GM21390 (cell line): ENCODE results near the gene SCFD2.

Experiments
- ATAC-seq: cut with Tn5 transposase; IDR thresholded peaks from one replicate; pipeline ENCODE4 v1.9.1; 2021; ENCODE audit not compliant: unreplicated experiment

Gene SCFD2

GRCh38 chr4:52942936-52943335, 422.9 kb downstream of the SCFD2 start:
- no peak for ATAC-seq

- ATAC-seq: no peak
Measured at GRCh38 chr4:52941450-52941849, 424.4 kb downstream of the SCFD2 start.

DNA sequence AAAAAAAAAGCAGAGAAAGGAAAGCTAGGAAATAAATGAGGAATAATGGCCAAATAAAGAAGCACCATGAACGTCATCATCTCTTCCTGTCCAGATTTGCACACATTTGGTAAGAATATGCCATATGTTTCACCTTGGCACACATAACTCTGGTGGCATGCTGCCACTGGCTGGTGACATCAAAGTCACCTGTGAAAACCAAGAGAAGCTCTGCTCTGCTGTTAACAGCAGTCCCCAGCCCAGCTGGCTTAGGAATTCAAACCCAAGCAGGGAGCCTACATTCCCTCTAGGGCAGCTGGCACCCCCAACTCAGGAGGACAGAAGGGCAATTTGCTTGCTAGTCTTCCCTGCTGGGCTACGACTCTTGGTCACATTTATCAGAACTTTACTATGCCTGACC, 426.1 kb downstream of the SCFD2 start:
- no peak for ATAC-seq

- ATAC-seq: no peak
Measured at GRCh38 chr4:52939325-52939724, 426.5 kb downstream of the SCFD2 start.

- ATAC-seq: no peak
Measured at GRCh38 chr4:52937829-52938228, 428.0 kb downstream of the SCFD2 start.

DNA sequence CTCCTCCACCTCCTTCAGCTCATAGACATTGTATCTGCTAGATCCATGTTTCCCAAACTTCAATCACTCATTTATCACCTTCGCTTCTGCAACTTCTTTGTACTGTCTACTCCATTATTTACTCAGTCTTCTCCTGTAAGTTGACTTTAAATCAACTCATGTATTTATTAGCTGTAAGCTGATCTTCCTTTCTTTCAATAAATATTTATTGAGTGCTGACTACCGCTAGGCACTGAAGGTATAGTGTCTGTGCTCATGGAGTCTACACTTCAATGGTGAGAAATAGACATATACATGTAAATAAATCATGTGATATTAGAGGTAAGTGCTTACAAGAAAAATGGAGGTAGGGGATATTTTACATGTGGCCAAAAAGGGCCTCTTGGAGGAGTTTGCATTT, 429.1 kb downstream of the SCFD2 start:
- no peak for ATAC-seq

DNA sequence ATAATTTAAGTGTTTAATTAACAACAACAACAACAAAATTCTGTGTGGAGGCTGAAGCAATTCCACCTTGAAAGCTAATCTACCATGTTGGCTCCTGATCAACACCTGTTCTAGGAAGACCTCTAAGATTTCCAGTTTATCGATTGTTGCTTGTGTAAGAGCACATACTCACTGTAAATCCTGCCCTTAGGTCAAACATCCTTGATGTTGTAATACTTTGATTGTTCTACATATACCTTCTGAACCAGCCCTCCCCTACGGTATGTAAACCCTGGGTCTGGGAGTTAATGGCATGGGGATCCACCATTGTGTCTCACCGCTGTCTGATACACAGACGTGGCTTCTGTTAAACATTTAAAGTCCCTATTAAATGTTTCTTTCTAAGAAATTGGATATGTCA, 430.5 kb downstream of the SCFD2 start:
- no peak for ATAC-seq

DNA sequence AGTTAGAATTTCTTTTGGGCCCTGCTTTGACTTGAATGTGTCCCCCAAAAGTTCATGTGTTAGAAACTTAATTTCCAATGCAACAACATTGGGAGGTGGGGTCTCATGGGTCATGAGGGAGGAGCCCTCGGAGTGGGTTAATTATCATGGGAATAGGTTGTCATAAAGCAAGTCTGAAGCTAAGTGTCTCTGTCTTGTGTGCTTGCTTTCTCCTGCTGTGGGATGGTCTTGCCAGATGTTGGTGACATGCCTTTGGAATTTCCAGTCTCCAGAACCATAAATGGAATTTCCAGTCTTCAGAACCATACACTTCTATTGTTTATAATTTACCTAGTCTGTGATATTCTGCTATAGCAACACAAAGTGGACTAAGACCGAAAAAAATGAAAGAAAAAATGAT, 432.1 kb downstream of the SCFD2 start:
- no peak for ATAC-seq

DNA sequence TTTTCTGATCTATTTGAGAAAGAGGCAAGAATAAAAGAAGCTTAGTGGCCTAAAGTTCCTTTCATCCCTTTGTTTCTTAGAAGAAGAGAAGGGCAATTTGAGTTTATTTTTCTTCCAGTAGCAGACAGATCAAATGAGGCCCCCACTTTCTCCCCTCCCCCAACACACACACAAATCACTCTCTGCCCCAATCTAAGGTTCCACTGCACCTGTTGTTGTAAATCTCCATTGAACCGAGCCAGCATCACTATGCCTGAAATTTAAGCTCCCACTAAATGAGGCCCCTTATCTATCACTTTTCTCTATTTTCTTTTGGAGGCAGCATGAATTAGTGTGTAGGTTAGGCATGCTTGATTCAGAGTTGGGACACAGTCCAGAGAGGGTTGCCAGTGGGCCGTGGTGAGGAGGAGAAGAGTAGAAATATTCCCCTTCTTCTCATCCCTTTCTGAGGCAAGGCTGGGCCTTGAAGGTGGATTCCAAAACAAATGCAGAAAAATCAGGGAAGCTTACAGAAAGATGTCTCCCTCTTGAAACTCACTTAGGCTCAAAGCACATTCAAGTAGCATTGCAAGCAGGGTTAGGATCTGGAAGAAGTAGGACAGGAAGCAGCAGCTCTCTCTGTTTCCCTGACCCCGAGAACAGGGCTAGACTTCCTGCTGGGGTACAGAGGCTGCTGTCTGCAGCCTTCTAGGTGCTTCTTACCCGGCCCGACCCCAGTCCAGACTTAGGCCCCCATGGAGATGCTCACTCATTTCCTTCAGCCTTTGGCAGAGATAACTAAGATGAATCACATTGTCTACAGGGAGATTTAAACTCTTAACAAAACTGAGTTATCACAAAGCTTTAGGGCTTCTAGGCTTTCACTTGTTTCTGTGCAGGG, 433.0 kb downstream of the SCFD2 start:
- no peak for ATAC-seq

GRCh38 chr4:52931243-52931642, 434.6 kb downstream of the SCFD2 start:
- ATAC-seq: no peak

DNA sequence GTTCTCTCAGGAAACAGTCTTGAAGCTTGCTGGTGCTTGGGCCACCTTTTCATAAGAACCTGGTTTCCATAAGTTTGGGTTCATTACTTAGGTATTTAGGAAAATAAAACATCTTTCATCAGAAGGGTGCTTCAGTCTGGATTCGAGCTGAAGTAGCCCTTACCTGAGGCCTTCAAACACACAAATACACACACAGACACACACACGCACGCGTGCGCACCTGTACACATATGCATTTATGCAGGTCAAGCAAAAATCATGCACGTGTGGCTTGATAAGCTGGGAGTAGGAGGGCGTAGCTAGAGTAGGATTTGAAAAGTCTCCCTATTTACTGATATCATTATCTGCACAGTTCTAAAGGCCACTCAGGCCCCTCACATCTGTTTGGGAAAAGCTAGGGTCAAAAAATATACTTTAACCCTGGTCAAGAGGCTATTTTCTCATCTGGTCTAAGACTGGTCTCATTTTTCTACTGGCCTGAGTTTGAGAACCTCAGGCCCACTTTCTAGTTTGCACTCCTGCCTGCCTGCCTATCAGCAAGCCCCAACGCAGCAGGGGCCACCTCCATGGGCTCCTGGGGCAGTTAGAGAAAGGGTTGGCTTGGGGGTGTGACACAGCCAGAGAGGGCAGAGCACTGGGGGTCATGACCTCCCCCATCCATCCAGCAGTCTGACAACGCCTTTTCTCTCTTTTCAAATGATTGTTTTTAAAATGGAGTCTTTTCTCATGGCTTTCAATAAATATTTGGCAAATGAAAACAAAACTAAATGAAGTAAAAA, 439.5 kb downstream of the SCFD2 start:
- ATAC-seq: no peak

- ATAC-seq: no peak
Measured at GRCh38 chr4:52925531-52925968, 440.3 kb downstream of the SCFD2 start.

GRCh38 chr4:52919461-52919860, 446.4 kb downstream of the SCFD2 start:
- no peak for ATAC-seq

DNA sequence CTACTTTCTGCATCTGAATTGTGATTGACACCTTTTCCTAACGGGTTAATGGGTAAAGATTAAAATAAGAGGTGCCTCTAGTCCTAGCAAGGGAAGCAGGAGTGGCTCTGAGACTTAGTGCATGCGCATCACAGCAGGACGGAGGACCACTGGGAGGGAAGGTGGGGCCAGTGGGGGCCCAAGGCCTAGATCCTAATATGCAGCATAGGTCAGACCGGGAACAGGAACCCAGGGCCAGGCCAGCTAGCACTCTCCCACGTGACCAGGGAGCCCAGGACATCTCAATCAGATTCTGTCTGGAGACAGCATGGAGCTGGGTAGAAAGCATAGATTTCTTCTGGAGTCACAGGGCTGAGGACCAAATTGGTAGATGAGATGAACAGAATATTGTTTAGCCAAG, 448.0 kb downstream of the SCFD2 start:
- no peak for ATAC-seq

DNA sequence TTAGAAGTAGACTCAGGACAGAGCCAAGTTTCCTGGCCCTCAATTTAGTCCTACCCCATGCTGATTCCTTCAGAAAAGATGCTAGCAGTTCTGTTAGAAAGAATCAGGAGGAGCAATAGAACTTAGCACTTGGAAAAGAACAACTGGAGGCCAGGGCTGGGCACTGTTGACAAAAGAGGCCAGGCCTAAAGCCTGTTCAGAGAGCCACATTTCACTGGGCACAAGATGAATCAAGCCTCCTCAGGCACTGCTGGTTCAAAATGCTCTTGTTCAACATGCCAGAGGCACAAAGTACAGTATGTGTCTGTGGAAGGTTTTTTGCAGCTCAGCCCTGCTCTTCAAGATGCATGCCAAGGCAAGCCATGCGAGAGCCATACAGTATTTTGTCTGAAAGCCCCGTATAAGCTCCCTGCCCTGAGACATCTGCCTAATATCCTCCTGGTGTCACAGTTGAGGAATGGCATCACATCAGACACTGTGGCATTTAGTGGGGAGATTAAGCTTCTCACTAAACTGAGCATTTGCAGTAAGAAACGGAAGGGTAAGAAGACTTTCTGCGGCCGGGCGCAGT, 450.0 kb downstream of the SCFD2 start:
- ATAC-seq: no peak

GRCh38 chr4:52915191-52915590, 450.7 kb downstream of the SCFD2 start:
- ATAC-seq: no peak

- no peak for ATAC-seq
Measured at GRCh38 chr4:52914051-52914605, 451.7 kb downstream of the SCFD2 start.

- no peak for ATAC-seq
Measured at GRCh38 chr4:52912608-52913007, 453.3 kb downstream of the SCFD2 start.

DNA sequence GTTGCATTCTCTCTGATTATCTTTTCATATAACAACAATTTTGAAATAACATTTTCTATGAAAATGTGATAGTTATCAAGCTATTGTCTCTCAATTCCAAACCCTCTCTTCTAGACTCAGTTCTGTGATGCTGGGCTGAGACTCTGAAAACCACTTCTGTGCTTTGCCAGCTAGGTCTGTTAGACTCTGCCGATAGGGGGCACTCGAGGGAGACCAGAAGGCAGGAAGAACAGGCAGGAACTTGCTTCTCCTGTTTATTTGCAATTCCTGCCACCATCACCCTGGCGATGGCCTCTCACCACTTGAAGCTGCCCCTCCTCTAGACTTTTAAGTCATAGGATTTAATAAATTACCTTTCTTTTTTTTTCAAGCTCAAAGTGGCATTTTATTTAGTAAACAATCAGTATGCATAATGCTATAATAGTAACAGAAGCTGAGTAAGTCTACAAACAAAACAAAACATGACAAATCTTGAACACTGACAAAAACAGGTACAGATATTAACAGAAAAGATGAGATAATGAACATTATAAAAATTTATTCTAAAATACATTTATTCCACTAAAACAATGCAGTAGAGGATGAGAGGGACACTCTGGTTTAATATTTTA, 454.1 kb downstream of the SCFD2 start:
- ATAC-seq: peak; percentile 75

GRCh38 chr4:52910115-52910514, 455.7 kb downstream of the SCFD2 start:
- ATAC-seq: no peak

- no peak for ATAC-seq
Measured at GRCh38 chr4:52907510-52907909, 458.4 kb downstream of the SCFD2 start.
